Left lung (tissue), 10 donors: ENCODE measurements around the gene JAGN1. TPM values are rescaled to one million over a fixed set of nuclear protein-coding genes. Genes with fewer than 3 reads are reported as not detected.

ENCODE experiments used
- ATAC-seq: fragments of 200-7000 bp; cut with Tn5 transposase; one replicate; pipeline ENCODE4 v1.9.1; 2020; ENCODE audit warnings: moderate library complexity
- DNase-seq, 4 donors: peaks; one replicate each; pipeline ENCODE4 v3.0.0-alpha.2; 2013 to 2020
- H3K27ac ChIP-seq, 2 donors: fragments of 200-600 bp; sonication (generic) in 1 of 2; one replicate each; pipeline versions ENCODE4 v1.5.0 to v1.8.0; 2020 to 2021
- H3K27me3 ChIP-seq, 2 donors: fragments of 200-600 bp; sonication (generic) in 1 of 2; one replicate each; pipeline versions ENCODE4 v1.5.0 to v1.8.0; 2020 to 2021
- H3K36me3 ChIP-seq, 2 donors: fragments of 200-600 bp; sonication (generic) in 1 of 2; one replicate each; pipeline versions ENCODE4 v1.5.0 to v1.8.0; 2020 to 2021
- H3K4me1 ChIP-seq, 2 donors: fragments of 200-600 bp; one replicate each; pipeline ENCODE4 v1.8.0; 2021
- H3K4me3 ChIP-seq, 2 donors: fragments of 200-600 bp; sonication (generic) in 1 of 2; one replicate each; pipeline versions ENCODE4 v1.5.0 to v1.8.0; 2020 to 2021; ENCODE audit warnings: mild to moderate bottlenecking in 1 of 2
- H3K9me3 ChIP-seq, 2 donors: fragments of 200-600 bp; sonication (generic) in 1 of 2; one replicate each; pipeline versions ENCODE4 v1.5.0 to v1.8.0; 2020 to 2021
- CTCF ChIP-seq, 2 donors: fragments of 200-600 bp; sonication (generic) in 1 of 2; IDR thresholded peaks; one replicate each; pipeline versions ENCODE4 v1.5.0 to v1.8.0; 2021; ENCODE audit warnings: antibody characterized with exemption in 2 of 2
- intact Hi-C, 2 donors: fragments of 100-400 bp; cut with DNase I; formaldehyde crosslinking; loops; one replicate each; pipeline versions ENCODE4 v1.11.2 to v1.14.2; 2022
- polyA plus RNA-seq, 6 donors: library from polyadenylated mRNA; unstranded; fragments of 120-200 nt; gene quantifications; one replicate each; pipeline ENCODE4 v1.2.1, GENCODE V29; 2013; ENCODE audit not compliant: insufficient read length in 6 of 6
- total RNA-seq, 2 donors: library from RNA; stranded (reverse); fragmentation: NEBNext Ultra II Directional; extraction: Animal tissue kit (Norgen Biotek cat#: 25700); gene quantifications; one replicate each; pipeline ENCODE4 v1.2.1, GENCODE V29; 2021
- donor health status: DM: no; HTN: yes; CAD: no.
- donor health status: DM: no; HTN: no; CAD: no.

Gene JAGN1
- total and polyA plus RNA-seq, 8 donors, result 25.1 to 38.5 (median 34.9) TPM

- DNase-seq (no peak), ATAC-seq (no peak)
- peaks cover 18 to 45% of the 10 kb centered on the region in 2 donors for H3K4me1 ChIP-seq
- intact Hi-C loops, result no loop called here
- no peaks in the 10 kb centered on the region for H3K9me3 ChIP-seq
- TF ChIP-seq CTCF (IDR thresholded peaks at IDR 0.05), result no peak
- no peak overlapping the region for H3K27ac ChIP-seq
- no peaks in the 10 kb centered on the region for H3K36me3 ChIP-seq
- no peaks in the 10 kb centered on the region for H3K27me3 ChIP-seq
- no peak overlapping the region for H3K4me3 ChIP-seq
Observed at GRCh38 chr3:9918261-9919038, 28.0 kb downstream of the JAGN1 start.

- peaks cover 0 to 11% of the 10 kb centered on the region in 2 donors for H3K4me1 ChIP-seq
- DNase-seq (peak in 1 of 4 donors; percentile 78), ATAC-seq (no peak)
- no peak for TF ChIP-seq CTCF (IDR thresholded peaks at IDR 0.05)
- H3K36me3 ChIP-seq, result peaks cover 0 to 20% of the 10 kb centered on the region in 2 donors
- H3K27me3 ChIP-seq, result no peaks in the 10 kb centered on the region
- H3K27ac ChIP-seq, result no peak overlapping the region
- intact Hi-C loops, result no loop called here
- no peak overlapping the region for H3K4me3 ChIP-seq
- H3K9me3 ChIP-seq, result no peaks in the 10 kb centered on the region
Observed at GRCh38 chr3:9928158-9928557, 37.7 kb downstream of the JAGN1 start.

GRCh38 chr3:9930804-9931418 lies 40.5 kb downstream of the JAGN1 start:
- ATAC-seq (no peak), DNase-seq (no peak)
- intact Hi-C loops, result no loop called here
- Histone ChIP-seq H3K27ac (no peak overlapping the region), H3K27me3 (no peaks in the 10 kb centered on the region), H3K4me3 (no peak overlapping the region), H3K36me3 (peaks cover 0 to 9% of the 10 kb centered on the region in 2 donors), H3K9me3 (no peaks in the 10 kb centered on the region), H3K4me1 (peaks cover 8 to 31% of the 10 kb centered on the region in 2 donors)
- TF ChIP-seq CTCF (IDR thresholded peaks at IDR 0.05), result no peak

GRCh38 chr3:9932535-9932842 lies 42.1 kb downstream of the JAGN1 start:
- Histone ChIP-seq H3K27me3 (no peaks in the 10 kb centered on the region), H3K9me3 (no peaks in the 10 kb centered on the region), H3K27ac (peak overlapping the region; percentile 87 to 88), H3K4me3 (peak overlapping the region; percentile 79 to 89), H3K4me1 (peaks cover 8 to 38% of the 10 kb centered on the region in 2 donors), H3K36me3 (peaks cover 0 to 18% of the 10 kb centered on the region in 2 donors)
- no peak for DNase-seq
- no peak for TF ChIP-seq CTCF (IDR thresholded peaks at IDR 0.05)
- intact Hi-C loops, result no loop called here
- ATAC-seq, result no peak

- DNase-seq (peak; percentile 61 to 96 (median 84)), ATAC-seq (peak; percentile 87)
- peak; percentile 56 to 77 for TF ChIP-seq CTCF (IDR thresholded peaks at IDR 0.05)
- Histone ChIP-seq H3K4me3 (peak overlapping the region; percentile 79 to 89), H3K36me3 (peaks cover 0 to 23% of the 10 kb centered on the region in 2 donors), H3K27me3 (no peaks in the 10 kb centered on the region), H3K4me1 (peaks cover 8 to 38% of the 10 kb centered on the region in 2 donors), H3K27ac (peak overlapping the region; percentile 87 to 88), H3K9me3 (no peaks in the 10 kb centered on the region)
- intact Hi-C loops, result no loop called here
Observed at GRCh38 chr3:9932843-9933560, 42.6 kb downstream of the JAGN1 start.
